ENCODE results near the gene PAAF1. TPM values are rescaled to one million over a fixed set of nuclear protein-coding genes. Genes with fewer than 3 reads are reported as not detected.

Gene PAAF1
- total RNA-seq, 1 donor from 2014 or later = 2.8 TPM

DNA sequence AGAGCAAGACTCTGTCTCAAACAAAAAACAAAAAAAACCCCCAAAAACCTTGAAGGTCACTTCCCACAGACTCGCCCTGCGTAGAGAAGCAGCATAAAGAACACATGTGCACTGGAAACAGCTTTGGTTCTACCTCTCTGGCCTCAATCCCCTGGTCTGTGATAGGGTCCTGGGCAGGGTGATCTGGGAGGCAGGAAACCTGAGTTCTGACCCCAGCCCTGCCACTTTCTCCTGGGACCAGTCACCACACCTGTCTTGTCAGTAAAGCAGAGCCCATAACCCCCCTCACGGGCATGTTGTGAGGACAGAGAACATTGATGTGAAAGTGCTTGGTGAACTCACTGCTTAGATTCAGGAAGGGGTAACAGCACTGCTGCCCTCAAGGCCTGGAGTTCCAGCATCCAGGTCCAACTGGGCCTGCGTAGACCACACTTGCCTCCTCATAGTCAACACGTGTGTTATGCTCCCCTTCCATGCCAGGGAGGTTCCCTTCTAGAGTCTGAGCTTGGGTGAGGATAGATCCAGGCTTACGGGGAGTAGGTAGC is 94.4 kb downstream of the PAAF1 start:
- DNase-seq (ENCODE audit: low read depth in 2 of 2) = no peak

DNA sequence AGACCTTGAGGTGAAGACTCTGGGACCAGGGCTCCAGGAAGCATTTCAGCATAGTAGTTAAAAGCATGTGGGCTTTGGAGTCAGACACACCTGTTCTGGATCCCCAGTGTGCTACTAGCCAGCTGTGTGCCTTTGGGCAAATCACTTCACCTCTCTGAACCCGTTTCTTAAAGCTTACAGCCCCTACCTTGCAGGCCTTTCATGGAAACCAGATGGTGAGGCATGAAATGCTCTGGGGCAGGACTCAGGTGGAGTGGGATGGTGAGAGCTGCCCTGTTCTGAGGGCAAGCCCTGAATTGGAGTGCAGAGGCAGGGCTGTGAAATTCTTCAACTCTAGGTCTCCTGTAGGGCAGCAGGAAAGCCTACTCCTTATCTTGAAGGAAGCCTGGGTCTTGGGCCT is 95.4 kb downstream of the PAAF1 start:
- no peak for DNase-seq (ENCODE audit: low read depth in 2 of 2)

DNA sequence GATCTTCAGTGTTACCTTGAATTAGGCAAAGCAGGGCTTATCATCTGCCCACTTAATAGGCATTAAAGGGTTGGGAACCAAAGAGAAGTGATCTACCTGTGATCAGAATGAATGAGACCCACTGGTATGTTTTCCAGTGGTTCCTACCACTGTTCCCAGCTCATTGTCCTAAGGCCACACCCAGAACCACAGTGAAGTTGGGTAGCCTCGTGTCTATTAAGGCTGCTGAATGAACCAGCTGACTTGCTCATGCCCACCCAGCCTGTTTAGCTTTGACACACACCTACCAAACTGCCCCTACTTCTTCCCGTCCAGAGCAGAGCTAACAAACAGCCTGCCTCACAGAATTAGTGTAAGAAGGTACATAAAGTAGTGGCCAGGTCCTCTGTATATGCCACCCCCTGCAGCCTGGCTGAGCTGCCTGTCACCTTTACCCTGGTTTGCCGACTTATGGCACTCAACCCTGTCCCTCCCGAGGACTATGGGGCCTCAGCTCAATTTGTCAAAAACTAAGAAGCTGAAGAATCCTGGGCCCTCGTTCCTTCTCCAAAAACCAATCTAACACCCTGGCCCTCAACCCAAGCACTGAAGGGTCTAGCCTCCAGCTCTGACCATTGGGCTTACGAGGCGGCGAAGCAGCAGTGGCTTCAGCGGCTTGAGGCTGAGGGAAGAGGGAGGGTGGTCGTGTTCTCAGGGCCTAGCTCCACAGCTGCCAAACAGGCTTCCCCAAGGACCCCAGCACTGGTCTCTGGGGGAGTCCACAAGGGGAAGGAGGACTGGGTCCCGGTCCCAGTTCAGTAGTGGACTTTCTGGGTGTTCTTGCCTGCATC is 96.0 kb downstream of the PAAF1 start:
- no peak for DNase-seq (ENCODE audit: low read depth in 2 of 2)

DNA sequence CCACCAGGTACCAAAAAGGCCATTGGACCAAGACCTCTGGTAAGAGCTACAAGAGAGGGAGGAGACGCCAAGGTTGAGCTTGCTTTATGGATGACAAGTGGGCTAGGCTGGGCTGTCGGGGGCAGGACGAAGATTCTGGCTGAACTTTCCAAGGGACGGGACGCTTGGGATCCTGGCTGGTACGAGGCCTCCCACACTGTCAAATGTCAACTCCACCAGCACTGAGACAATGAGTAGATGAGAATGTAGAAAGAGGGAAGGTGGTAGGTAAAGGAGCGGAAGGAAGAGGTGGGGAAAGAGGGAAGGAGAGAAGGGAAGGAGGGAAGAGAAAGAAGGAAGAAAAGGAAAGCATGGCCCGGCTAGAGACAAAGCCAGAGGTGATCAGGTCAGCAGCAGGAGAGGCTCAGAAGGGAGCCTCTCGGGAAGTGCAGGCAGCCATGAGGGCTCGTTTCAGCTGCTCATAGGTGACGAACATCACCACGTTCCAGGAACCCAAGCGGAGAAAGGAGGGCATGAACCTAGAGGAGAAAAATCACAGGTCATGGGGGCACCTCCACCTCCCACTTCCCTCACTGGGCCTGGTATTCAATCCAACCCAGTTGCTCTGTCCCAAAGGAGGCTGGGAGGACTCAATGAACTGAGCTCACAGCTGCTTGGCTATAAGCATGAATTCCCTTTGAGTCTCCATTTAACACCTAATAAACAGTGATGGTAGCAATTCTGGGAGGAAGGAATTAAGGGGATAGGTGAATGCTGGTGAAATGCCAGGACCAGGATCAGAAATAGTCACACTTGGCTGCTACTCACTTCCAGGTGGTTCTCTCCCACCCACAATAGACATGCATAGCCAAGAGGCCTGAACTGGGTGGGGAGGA is 98.0 kb downstream of the PAAF1 start:
- no peak for DNase-seq (ENCODE audit: low read depth in 2 of 2)

DNA sequence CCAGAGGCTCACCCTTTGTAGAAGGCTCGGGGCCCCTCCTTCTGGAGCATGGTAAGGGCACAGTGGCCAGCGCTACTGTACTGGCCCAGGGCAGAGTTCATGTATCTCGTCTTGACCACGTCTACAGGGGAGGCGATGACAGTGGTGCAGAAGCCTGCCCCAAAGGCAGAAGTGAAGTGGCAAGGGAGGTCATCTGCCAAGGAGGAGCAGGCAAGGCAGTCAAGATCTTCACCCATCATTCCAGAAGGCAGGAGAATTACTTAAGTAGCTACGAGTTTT is 98.6 kb downstream of the PAAF1 start:
- no peak for DNase-seq (ENCODE audit: low read depth in 2 of 2)

DNA sequence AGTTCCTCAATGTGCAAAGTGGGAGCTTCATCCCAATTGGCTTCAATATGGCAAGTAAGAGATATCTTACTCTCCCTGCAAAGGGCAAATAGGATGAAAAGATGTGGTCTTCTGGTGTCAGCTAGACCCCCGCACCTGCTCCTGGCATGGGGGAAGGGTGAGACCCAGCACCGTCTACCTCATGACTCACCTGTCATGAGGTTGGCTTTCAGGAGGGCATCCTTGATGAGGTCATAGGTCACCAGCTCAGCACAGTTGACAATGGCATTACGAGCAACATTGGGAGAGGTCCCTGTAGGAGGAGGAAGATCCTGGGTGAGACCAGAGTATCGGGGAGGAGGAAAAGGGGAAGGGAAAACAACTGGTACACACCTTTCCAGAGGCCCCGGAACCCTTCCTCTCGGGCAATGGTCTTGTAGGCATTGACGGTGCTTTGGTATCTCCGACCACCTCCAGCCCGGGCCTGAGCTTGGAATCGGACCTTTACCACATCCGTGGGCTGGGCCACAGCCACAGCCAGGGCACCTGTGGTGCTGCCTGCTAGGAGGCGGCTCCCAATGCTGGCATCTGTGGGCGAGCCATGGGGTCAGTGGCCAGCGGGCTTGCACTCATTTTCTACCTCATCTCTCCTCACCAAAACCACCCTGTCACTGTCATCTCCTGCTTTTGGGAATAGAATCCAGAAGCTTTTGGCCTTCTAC is 99.8 kb downstream of the PAAF1 start:
- DNase-seq (ENCODE audit: low read depth in 2 of 2) = no peak

DNA sequence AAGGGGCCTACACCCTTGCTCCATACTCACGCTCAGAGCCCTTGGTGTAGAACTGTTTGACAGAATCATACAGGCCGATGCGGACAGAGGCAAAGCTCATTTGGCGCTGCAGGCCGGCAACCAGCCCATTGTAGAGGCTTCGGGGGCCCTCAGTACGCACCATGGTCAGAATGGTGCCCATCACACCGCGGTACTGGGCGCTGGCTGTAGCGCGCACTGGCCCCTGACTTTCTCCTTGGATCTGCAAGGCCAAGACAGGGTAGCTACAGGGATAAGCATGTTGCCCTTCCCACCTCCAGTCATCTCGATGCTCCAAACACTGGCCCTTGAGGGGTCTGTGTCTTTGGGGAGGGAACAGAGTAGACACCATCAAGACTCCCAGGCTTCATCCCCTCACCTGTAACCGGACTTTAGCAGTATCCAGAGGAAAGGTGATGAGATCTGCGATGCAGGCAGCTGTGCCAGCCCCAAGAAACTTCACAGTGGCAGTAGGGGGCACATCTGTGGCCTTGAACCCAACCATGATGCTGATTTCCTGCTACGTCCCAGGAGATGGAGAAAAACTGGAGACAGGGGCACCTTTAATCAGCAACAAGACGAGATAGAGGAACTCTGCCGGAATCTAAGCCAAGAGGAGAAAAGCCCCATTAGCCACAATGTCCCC is 101.2 kb downstream of the PAAF1 start:
- no peak for DNase-seq (ENCODE audit: low read depth in 2 of 2)

DNA sequence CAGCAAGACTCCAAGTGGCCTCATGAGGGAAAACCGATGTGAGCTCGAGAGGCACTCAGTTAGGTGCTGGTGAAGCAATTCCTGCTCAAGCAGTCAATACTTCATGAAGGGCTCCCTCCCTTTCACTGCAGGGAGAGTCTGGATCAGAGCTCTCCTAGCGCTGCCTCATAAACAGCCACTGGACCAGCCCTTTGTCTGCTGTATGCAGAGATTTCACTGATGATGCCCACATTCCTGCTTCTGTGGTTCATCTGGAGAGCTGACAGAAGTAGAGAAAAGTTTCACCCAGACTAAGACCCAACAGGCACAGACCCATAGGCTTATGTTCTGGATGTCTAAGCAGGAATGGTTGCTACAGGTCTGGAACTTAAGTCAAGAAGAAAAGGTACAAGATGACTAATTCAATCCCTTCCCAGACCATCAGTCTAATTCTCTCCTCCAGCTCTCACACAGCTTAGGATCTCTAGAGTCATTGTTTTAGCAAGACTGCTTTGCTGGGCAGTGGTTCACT is 101.8 kb downstream of the PAAF1 start:
- no peak for DNase-seq (ENCODE audit: low read depth in 2 of 2)

DNA sequence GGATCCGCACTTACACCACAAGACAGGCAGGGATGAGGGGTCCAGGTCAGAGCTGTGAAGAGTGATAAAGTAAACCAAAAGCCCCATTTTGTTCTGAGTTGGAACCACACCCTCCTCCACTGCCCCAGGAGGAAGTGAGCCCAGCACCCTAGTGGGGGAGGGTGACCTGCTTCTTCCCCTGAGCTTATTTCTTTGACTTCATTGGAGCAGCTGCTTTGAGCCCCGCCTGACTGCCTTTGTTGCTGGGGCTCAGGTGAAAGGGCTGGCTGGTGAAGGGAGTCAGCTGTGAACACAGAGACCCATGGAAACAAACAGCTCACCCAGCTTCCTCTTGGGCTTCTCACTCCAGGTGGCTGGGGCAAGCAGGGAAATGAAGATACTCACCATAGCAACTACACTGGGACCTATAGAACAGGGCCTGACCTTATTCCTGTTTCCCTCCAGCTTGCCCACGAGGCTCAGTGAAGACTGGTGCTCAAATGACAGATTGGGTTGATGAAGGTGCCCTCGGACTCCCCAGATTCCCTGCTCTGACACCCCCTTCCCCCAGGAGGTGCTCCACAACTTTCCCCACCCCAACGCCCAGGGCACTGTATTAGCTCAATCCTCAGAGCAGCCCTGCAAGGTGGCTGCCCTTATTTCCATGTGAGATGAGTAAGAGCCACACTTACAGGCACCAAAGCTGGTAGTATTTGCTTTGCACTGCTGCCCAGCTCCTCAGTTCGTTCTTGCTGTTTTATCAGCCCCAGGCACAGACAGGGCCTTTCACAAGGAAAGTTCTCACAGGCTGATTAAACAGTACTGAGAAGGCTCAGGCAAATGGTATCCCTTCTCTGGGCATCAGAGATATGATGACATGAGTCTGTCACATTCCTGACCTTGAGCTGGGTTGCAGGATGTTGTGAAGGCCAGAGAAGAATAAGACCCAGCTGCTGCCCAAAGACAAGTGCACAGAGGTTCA is 103.5 kb downstream of the PAAF1 start:
- DNase-seq (ENCODE audit: low read depth in 2 of 2) = peak; percentile 69 to 76

Other genes starting within 250 kb of the PAAF1 start
- 0.22 and 0.40 TPM in 2 replicates for gene PLEKHB1, start 230.4 kb upstream of the PAAF1 start, total RNA-seq
- gene RAB6A, start 115.9 kb upstream of the PAAF1 start, total RNA-seq = 70.2 and 101 TPM in 2 replicates
- gene MRPL48, start 89.1 kb upstream of the PAAF1 start, total RNA-seq = 26.0 and 33.1 TPM in 2 replicates
- gene COA4, start 153 bp upstream of the PAAF1 start, total RNA-seq = 42.9 and 59.1 TPM in 2 replicates
- not detected in 2 replicates for gene DNAJB13, start 74.0 kb downstream of the PAAF1 start, total RNA-seq
- 2.2 and 6.5 TPM in 2 replicates for gene UCP2, start 105.8 kb downstream of the PAAF1 start, total RNA-seq
- gene UCP3, start 132.1 kb downstream of the PAAF1 start, total RNA-seq = 0.22 and 0.40 TPM in 2 replicates

Data from lung microvascular endothelial cell (primary cell).